ENCODE results near the gene S100A4.

Gene S100A4

DNA sequence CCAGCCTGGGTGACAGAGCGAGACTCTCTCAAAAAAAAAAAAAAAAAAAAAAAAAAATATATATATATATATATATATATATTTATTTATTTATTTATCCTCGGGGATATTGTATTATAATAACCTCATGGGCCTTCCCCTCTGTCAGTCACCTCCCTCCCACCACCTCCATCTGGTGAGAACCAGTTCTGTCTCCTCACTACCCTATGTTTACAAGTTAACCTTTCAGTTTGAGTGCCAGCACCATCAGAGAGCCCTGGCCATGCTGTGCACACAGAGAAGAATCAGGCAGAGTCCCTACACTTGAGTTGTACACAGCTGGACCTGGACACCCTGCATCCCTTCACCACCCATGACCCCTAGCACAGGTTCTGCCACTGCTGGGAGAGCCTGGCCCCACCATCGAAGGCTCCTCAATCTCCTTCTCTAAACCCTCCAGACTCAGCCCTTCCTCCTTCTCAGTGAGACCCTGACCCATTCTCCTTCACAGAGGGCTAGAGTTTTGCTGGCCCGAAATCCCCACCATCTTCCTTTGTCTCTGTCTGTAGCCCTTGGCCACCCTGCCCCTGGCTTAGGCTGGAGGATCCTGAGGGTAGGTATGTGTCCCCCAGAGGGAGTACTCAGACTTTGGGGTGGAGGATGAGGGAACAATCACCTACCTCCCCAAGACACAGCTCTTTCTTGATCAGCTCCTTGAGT lies 6.1 kb downstream of the S100A4 start:
- Histone ChIP-seq H3K4me1 (ENCODE audit: control insufficient read depth, insufficient read depth, low read length, unreplicated experiment) (peaks cover 25% of the 10 kb centered on the region), H3K36me3 (ENCODE audit: insufficient read depth, low read length) (peaks cover 4% of the 10 kb centered on the region; the same call in 1 of the 2 replicates), H3K4me3 (ENCODE audit: low read depth, low read length) (no peak overlapping the region), H3K27ac (ENCODE audit: low read depth, low read length) (no peak overlapping the region), H2AFZ (ENCODE audit: low read length, unreplicated experiment) (no peak overlapping the region), H3K79me2 (ENCODE audit: control insufficient read depth, insufficient read depth, low read length, unreplicated experiment) (peaks cover 12% of the 10 kb centered on the region), H3K27me3 (ENCODE audit: insufficient read depth, low read length) (no peaks in the 10 kb centered on the region)

DNA sequence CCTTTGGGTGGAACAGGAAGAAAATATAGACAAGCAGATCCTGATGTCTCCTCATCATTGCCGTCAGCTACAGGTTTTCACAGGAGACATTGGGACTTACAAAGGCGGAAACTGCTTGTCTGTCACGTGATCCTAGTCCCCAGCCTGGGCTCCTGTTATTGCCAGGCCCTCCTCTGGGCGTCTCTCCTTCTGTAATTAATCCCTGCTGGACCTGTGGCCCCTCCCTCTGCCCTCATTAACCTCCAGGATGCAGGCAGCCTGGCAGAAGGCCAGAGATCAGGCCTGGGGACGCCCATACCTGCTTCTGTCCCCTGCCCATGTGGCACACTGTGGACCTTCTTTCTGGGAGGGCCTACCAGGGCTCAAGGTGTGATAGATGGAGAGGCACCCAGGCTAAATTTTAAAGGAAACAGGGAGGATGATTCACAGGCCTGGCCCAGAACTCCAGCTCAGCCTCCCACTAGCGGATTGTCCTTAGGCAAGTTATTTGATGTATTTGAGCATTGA lies 7.2 kb downstream of the S100A4 start:
- Histone ChIP-seq H3K4me3 (ENCODE audit: low read depth, low read length) (no peak overlapping the region), H3K27me3 (ENCODE audit: insufficient read depth, low read length) (no peaks in the 10 kb centered on the region), H3K79me2 (ENCODE audit: control insufficient read depth, insufficient read depth, low read length, unreplicated experiment) (peaks cover 20% of the 10 kb centered on the region), H3K4me1 (ENCODE audit: control insufficient read depth, insufficient read depth, low read length, unreplicated experiment) (peaks cover 27% of the 10 kb centered on the region), H2AFZ (ENCODE audit: low read length, unreplicated experiment) (no peak overlapping the region), H3K36me3 (ENCODE audit: insufficient read depth, low read length) (peaks cover 9% of the 10 kb centered on the region; the same call in 1 of the 2 replicates), H3K27ac (ENCODE audit: low read depth, low read length) (no peak overlapping the region)

DNA sequence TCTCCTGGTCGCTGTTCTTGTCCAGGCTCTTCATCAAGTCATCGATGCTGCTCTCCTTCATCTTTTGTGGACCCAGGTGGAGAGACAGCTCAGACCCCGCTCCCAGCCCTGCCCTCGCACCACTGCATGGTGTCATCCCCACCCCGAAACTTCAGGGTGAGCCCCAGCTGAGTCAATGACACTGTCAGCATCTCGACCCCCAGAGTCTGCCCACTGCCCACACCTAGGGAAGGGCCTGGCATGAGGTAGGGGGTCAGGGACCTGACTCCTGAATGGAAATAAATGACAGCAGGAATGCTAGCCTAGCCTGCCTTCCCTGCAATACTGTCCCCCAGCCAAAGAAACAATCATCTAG lies 8.3 kb downstream of the S100A4 start:
- H3K36me3 ChIP-seq (ENCODE audit: insufficient read depth, low read length), result peaks cover 9% of the 10 kb centered on the region; the same call in 1 of the 2 replicates
- H3K27me3 ChIP-seq (ENCODE audit: insufficient read depth, low read length), result no peaks in the 10 kb centered on the region
- H3K79me2 ChIP-seq (ENCODE audit: control insufficient read depth, insufficient read depth, low read length, unreplicated experiment), result peaks cover 20% of the 10 kb centered on the region
- H3K27ac ChIP-seq (ENCODE audit: low read depth, low read length), result no peak overlapping the region
- H2AFZ ChIP-seq (ENCODE audit: low read length, unreplicated experiment), result no peak overlapping the region
- peaks cover 36% of the 10 kb centered on the region for H3K4me1 ChIP-seq (ENCODE audit: control insufficient read depth, insufficient read depth, low read length, unreplicated experiment)
- no peak overlapping the region for H3K4me3 ChIP-seq (ENCODE audit: low read depth, low read length)

DNA sequence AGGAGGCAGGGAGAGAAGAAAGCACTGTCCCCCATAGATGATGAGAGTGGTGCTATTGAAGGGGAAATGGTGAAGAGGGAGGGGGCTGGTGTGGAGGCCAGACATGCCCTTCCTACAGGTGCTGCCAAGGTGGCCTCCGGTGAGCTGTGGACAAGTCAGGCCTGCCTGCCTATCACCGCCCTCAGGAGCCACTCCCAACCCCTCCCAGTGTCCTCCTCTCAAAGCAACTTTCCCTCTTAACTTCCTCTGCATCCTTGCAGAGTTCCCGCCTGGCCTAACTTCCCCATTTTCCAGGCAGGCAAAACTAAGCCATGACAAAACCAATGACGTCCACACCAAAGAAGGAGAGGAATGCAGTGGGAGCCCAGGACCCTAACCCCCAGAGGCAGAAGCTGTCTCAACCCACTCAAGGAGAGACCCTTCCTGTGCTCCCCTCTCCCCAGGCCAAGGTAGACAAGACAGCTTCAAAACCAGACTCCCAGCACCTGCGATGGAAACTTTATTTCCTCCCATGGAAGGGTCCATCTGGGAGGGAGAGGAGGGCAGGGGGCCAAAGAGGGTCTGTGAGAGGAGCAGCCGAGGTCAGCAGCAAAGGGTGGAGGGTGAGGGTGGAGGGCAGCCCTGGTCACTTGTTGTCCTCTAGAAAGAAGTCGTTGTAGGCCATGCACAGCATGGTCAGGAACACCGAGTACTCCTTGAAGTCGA lies 8.8 kb downstream of the S100A4 start:
- Histone ChIP-seq H3K4me1 (ENCODE audit: control insufficient read depth, insufficient read depth, low read length, unreplicated experiment) (peaks cover 41% of the 10 kb centered on the region), H3K27me3 (ENCODE audit: insufficient read depth, low read length) (no peaks in the 10 kb centered on the region), H3K36me3 (ENCODE audit: insufficient read depth, low read length) (peaks cover 9% of the 10 kb centered on the region; the same call in 1 of the 2 replicates), H2AFZ (ENCODE audit: low read length, unreplicated experiment) (no peak overlapping the region), H3K4me3 (ENCODE audit: low read depth, low read length) (peak overlapping the region; percentile 87), H3K79me2 (ENCODE audit: control insufficient read depth, insufficient read depth, low read length, unreplicated experiment) (peaks cover 20% of the 10 kb centered on the region), H3K27ac (ENCODE audit: low read depth, low read length) (peak overlapping the region; percentile 44)

DNA sequence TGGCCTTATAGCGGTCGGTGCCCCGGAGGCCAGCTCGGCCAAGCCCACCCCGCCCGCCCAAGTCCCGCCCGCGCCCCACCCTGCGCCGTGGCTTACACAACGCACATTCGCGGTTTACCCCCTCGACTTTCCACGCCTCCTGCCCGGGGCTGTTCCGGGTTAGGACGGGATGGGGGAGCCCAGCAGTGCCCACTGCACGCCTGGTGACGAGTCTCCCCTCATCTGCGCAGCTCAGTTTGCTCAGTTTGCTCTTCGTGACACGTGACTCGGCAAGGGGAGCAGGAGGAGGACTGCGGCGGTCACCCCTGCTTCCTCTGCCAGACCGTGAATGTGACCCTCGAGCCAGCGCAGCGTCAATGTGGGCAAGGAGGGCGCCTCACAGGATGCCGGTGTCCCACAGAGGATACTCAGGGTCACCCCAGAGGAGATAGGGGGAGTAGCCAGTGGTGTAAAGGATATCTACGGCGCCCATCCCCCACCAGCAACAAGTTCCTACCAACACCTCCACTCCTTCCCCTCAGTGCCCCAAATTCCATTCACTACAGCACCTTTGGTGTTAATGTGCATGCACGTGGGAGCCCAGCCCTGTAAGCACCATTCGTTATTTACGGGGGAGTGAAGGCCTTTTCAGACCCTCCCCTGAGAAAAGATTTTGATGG lies 9.5 kb downstream of the S100A4 start:
- Histone ChIP-seq H3K27me3 (ENCODE audit: insufficient read depth, low read length) (no peaks in the 10 kb centered on the region), H3K4me1 (ENCODE audit: control insufficient read depth, insufficient read depth, low read length, unreplicated experiment) (peaks cover 42% of the 10 kb centered on the region), H2AFZ (ENCODE audit: low read length, unreplicated experiment) (no peak overlapping the region), H3K4me3 (ENCODE audit: low read depth, low read length) (peak overlapping the region; percentile 87), H3K36me3 (ENCODE audit: insufficient read depth, low read length) (peaks cover 9% of the 10 kb centered on the region; the same call in 1 of the 2 replicates), H3K27ac (ENCODE audit: low read depth, low read length) (peak overlapping the region; percentile 85), H3K79me2 (ENCODE audit: control insufficient read depth, insufficient read depth, low read length, unreplicated experiment) (peaks cover 20% of the 10 kb centered on the region)

DNA sequence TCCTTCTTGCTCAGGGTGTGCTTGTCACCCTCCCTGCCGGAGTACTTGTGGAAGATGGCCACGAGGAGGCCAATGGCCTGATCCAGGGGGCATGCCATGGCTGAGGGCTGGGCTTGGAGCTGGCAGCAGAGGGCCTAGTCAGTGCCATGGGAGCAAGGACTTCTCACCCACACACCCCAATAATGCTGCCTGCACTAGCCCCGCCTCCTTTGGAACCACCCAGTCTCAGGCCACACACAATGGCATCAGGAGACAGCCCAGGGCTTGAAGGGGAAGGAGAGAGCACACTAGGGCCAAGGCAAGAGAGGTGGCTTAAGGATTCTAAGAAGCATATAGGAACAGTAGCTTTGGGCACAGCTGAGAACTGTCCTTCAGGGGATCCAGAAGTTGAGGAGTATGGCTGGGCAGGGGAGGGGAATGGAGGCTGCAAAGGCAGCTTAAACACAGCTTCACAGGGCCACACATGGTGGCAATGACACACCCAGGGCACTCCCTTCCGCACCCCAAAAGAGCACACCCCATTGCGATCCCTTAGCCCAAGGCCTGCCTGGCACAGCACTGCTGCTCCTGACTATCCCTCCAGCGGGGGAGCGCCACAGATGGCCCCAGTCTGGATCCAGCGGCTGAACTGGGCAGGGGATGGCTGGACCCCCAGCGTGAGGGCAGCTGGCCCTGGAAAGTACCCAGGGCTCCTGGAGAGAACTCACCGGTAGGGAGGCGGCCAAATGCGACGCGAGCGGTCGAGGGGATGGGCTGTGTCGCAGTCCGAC lies 10.2 kb downstream of the S100A4 start, which contains the start of gene S100A6:
S100A6 (minus strand) TSS at position 750 of the 770 bp plus-strand sequence; CDS start at position 98, 652 bp downstream.
- Histone ChIP-seq H3K4me3 (ENCODE audit: low read depth, low read length) (peak within 1 kb of the TSS; percentile 87), H3K36me3 (ENCODE audit: insufficient read depth, low read length) (peaks cover 9% of the 10 kb centered on the region; the same call in 1 of the 2 replicates), H3K4me1 (ENCODE audit: control insufficient read depth, insufficient read depth, low read length, unreplicated experiment) (peaks cover 39% of the 10 kb centered on the region), H3K27ac (ENCODE audit: low read depth, low read length) (peak within 1 kb of the TSS; percentile 85), H3K27me3 (ENCODE audit: insufficient read depth, low read length) (no peaks in the 10 kb centered on the region), H2AFZ (ENCODE audit: low read length, unreplicated experiment) (no peak within 1 kb of the TSS), H3K79me2 (ENCODE audit: control insufficient read depth, insufficient read depth, low read length, unreplicated experiment) (peaks cover 20% of the 10 kb centered on the region)

DNA sequence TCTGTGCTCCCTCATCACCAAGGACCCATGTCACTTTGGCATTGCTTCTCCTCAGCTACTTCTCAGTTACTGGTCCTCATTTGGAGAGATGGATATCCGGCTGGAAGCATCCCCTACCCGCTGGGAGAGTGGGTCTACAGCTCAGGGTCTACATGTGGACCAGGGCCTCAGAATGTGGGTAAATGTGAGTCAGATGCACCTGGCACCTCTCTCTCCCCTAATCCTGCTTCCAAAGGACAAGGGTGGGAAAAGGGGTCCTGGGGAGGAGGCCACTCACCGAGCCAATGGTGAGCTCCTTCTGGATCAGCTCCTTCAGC lies 10.7 kb downstream of the S100A4 start:
- no peaks in the 10 kb centered on the region for H3K27me3 ChIP-seq (ENCODE audit: insufficient read depth, low read length)
- H3K4me1 ChIP-seq (ENCODE audit: control insufficient read depth, insufficient read depth, low read length, unreplicated experiment), result peaks cover 39% of the 10 kb centered on the region
- H3K79me2 ChIP-seq (ENCODE audit: control insufficient read depth, insufficient read depth, low read length, unreplicated experiment), result peaks cover 20% of the 10 kb centered on the region
- peak overlapping the region; percentile 87 for H3K4me3 ChIP-seq (ENCODE audit: low read depth, low read length)
- H2AFZ ChIP-seq (ENCODE audit: low read length, unreplicated experiment), result no peak overlapping the region
- peak overlapping the region; percentile 85 for H3K27ac ChIP-seq (ENCODE audit: low read depth, low read length)
- peaks cover 9% of the 10 kb centered on the region; the same call in 1 of the 2 replicates for H3K36me3 ChIP-seq (ENCODE audit: insufficient read depth, low read length)

DNA sequence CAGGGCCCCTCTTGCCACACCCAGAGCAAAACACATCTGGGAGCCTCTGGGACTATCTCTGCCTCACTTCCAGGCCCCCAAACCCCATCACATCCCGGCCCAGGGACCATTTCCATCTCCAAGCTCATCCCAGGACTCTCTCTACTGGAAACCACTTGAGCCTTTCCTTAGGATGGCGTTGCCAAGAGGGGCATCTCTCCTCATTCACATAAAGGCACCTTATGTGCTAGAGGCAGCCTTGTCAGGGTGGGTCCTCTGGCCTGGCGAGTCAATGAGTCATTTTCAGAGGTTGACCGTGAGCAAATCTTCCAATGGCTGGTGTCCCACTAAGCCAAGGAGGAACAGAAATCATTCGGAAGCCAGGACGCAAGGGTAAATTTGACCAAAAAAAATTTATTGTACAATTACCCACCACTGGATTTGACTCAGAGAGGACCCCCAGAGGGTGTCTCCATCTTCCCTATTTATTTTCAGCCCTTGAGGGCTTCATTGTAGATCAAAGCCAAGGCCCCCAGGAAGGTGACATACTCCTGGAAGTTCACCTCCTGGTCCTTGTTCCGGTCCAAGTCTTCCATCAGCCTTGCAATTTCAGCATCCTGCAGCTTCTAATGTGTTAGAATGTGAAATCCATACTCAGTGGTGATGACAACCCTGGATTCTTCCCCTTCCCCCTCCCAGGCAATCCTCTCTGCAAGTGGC lies 11.2 kb downstream of the S100A4 start:
- peaks cover 9% of the 10 kb centered on the region; the same call in 1 of the 2 replicates for H3K36me3 ChIP-seq (ENCODE audit: insufficient read depth, low read length)
- peaks cover 39% of the 10 kb centered on the region for H3K4me1 ChIP-seq (ENCODE audit: control insufficient read depth, insufficient read depth, low read length, unreplicated experiment)
- no peak overlapping the region for H2AFZ ChIP-seq (ENCODE audit: low read length, unreplicated experiment)
- peak overlapping the region; percentile 87 for H3K4me3 ChIP-seq (ENCODE audit: low read depth, low read length)
- peaks cover 20% of the 10 kb centered on the region for H3K79me2 ChIP-seq (ENCODE audit: control insufficient read depth, insufficient read depth, low read length, unreplicated experiment)
- H3K27ac ChIP-seq (ENCODE audit: low read depth, low read length), result peak overlapping the region; percentile 85
- no peaks in the 10 kb centered on the region for H3K27me3 ChIP-seq (ENCODE audit: insufficient read depth, low read length)

DNA sequence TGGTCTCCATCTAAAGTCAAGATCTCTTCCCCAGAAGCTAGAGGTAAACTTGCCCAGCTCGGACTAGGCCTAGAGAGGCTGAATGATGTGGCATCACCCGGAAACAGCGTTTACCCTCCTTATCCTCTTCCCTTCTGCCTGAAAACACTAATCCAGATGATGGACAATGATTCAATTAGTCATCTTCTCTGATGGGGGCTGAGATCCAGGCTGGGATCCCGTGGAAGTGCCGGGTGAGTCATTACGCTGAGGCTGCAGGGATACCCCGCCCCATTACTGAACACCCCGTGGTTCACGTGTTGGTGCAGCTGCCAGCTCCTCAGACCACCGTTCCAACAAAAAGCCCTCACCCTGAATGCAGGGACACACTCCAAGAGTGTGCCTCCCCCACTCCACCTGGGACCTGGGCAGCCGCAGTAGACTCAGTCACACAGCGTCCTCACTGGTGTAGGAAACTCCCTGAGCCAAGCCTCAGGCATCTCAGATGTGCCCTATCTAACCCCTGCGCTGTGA lies 11.9 kb downstream of the S100A4 start:
- peaks cover 9% of the 10 kb centered on the region; the same call in 1 of the 2 replicates for H3K36me3 ChIP-seq (ENCODE audit: insufficient read depth, low read length)
- H2AFZ ChIP-seq (ENCODE audit: low read length, unreplicated experiment), result no peak overlapping the region
- peaks cover 39% of the 10 kb centered on the region for H3K4me1 ChIP-seq (ENCODE audit: control insufficient read depth, insufficient read depth, low read length, unreplicated experiment)
- H3K27me3 ChIP-seq (ENCODE audit: insufficient read depth, low read length), result no peaks in the 10 kb centered on the region
- peak overlapping the region; percentile 87 for H3K4me3 ChIP-seq (ENCODE audit: low read depth, low read length)
- peak overlapping the region; percentile 85 for H3K27ac ChIP-seq (ENCODE audit: low read depth, low read length)
- H3K79me2 ChIP-seq (ENCODE audit: control insufficient read depth, insufficient read depth, low read length, unreplicated experiment), result peaks cover 20% of the 10 kb centered on the region
